Measurements from ENCODE around the gene CAMTA1. TPM values are rescaled to one million over a fixed set of nuclear protein-coding genes. Genes with fewer than 3 reads are reported as not detected.

Gene CAMTA1
- total RNA-seq, 3 donors from 2014 or later, result 73.4 to 114 (median 82.6) TPM

DNA sequence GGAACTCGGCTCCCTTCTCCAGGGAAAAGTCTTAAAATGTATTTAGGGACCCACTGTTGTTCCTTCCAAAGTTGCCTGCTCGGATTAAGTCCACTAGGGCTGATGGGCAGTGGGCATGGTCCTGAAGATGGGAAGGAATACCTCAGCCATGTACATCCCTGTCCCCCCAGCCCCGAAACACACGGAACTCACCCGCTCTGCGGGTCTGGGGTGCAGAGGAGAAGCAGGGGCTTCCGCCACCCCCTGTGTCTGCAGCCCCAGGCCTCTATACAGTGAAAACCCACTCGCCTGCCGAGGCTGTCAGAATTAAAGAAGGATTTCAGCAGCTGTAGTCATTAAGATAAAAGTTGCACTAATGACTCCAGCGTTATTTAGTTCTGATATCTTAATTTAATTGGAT lies 773.2 kb downstream of the CAMTA1 start:
- TF ChIP-seq, protein P1, sequence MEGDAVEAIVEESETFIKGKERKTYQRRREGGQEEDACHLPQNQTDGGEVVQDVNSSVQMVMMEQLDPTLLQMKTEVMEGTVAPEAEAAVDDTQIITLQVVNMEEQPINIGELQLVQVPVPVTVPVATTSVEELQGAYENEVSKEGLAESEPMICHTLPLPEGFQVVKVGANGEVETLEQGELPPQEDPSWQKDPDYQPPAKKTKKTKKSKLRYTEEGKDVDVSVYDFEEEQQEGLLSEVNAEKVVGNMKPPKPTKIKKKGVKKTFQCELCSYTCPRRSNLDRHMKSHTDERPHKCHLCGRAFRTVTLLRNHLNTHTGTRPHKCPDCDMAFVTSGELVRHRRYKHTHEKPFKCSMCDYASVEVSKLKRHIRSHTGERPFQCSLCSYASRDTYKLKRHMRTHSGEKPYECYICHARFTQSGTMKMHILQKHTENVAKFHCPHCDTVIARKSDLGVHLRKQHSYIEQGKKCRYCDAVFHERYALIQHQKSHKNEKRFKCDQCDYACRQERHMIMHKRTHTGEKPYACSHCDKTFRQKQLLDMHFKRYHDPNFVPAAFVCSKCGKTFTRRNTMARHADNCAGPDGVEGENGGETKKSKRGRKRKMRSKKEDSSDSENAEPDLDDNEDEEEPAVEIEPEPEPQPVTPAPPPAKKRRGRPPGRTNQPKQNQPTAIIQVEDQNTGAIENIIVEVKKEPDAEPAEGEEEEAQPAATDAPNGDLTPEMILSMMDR (IDR thresholded peaks at IDR 0.05), result no peak
- intact Hi-C loops (cut with DNase I, micrococcal nuclease), result no loop called here
- Histone ChIP-seq H3K4me1 (ENCODE audit: low read depth) (no peaks in the 10 kb centered on the region), H3K9me3 (no peaks in the 10 kb centered on the region), H3K4me3 (no peak overlapping the region), H3K36me3 (ENCODE audit: low read depth) (no peaks in the 10 kb centered on the region)
- no peak for ATAC-seq
- DNase-seq, result peak in 1 of 3 donors; percentile 7

DNA sequence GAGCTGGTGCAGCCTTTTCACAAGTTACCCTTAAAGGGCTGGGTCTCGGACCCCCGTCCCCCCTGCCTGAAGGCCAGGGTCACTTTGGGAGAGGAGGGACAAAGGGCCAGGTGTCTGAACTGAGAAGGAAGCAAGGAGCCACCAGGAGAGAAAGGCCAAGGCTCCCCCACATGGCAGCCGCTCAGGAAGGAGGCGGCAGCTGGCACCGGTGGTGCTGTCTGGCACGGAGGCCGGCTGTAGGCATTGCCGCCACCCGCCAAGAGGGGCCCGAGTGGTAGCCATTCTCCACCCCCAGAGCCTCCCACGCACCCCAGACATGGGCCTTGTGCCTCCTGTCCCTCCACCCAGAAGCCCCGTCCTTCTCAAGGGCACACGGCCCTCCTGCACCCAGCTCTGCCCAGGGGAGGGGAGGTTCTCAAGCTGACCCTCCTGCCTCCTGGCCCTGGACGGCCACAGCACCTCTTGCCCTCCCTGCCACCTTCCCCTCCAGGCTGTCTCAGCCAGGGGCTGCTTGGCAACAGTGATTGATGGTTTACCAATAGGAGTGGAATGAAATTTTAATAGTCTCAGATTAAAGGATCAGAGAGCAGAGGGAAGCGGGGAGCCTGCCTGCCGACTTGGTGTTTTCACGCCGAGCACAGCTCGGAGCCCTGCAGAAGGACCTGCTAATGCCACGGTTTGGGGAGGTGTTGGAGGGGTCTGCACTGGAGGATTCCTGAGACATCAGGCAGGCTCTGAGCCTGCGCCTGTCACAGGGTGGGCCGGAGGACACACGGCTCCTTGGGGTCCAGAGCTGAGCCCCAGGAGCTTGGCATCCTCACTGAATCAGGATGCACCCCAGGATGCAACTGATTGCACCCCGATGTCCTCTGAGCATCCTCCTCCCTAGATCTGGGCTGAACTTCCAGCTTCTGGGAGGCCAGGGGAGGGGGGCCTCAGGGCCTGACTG lies 773.9 kb downstream of the CAMTA1 start:
- H3K9me3 ChIP-seq, result no peaks in the 10 kb centered on the region
- no peaks in the 10 kb centered on the region for H3K4me1 ChIP-seq (ENCODE audit: low read depth)
- TF ChIP-seq, protein P1 (IDR thresholded peaks at IDR 0.05), result no peak
- intact Hi-C loops (cut with DNase I, micrococcal nuclease), result no loop called here
- H3K4me3 ChIP-seq, result no peak overlapping the region
- DNase-seq (peak in 2 of 3 donors; percentile 10 to 43), ATAC-seq (no peak)
- H3K36me3 ChIP-seq (ENCODE audit: low read depth), result no peaks in the 10 kb centered on the region

DNA sequence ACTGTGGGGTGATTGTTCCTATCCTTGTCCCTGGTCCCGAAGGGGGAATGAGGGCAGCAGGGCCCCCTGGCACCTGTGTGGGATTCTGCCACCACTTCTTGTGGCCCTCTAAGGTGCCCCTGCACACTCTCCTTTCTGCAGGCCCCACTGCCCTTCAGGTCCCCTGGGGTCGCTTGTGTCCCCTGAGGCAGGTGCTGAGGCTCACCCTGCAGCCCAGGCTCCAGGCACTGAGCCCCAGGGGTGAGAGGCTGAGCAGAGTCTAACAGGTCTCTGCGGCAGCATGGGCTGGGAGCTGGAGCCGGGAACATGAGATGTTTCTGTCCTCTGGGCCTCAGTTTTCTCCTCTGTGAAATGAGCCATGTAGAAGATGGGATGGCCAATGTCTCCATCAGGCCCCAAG lies 774.9 kb downstream of the CAMTA1 start:
- peak in 1 of 3 donors; percentile 17 for DNase-seq
- Histone ChIP-seq H3K36me3 (ENCODE audit: low read depth) (no peaks in the 10 kb centered on the region), H3K4me3 (no peak overlapping the region), H3K9me3 (no peaks in the 10 kb centered on the region), H3K4me1 (ENCODE audit: low read depth) (no peaks in the 10 kb centered on the region)
- intact Hi-C loops (cut with DNase I, micrococcal nuclease), result no loop called here
- ATAC-seq, result no peak
- TF ChIP-seq, protein P1 (IDR thresholded peaks at IDR 0.05), result no peak

DNA sequence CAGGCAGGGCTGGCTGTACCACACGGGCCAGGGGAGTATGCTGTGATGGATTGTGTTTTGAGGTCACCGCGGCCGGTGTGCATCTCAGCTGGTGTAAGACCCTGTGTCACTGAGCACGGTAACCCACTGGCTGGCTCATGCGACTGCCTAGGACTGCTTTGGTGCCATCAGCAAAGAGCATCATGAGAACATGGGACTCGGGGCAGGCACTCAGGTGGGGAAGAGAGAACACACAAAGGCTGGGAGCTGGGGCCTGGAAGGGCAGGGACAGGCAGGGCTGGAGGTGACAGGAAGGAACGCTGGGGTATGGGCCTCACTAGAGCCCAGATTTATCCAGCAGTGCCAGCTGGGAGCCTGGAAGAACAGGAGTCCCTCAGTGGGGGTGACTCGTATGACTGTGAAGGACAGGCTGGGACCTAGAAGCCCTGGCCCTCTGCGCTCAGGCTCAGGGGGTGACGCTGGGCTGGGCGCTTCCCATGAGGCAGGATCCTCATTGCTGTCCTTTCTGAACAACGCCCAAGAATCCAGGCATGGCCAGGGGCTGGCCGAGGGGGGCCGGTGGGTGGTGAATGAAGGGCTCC lies 775.4 kb downstream of the CAMTA1 start:
- intact Hi-C loops (cut with DNase I, micrococcal nuclease), result no loop called here
- Histone ChIP-seq H3K9me3 (no peaks in the 10 kb centered on the region), H3K4me1 (ENCODE audit: low read depth) (no peaks in the 10 kb centered on the region), H3K4me3 (no peak overlapping the region), H3K36me3 (ENCODE audit: low read depth) (no peaks in the 10 kb centered on the region)
- TF ChIP-seq, protein P1 (IDR thresholded peaks at IDR 0.05), result no peak
- ATAC-seq (no peak), DNase-seq (peak in 2 of 3 donors; percentile 14 to 29)

DNA sequence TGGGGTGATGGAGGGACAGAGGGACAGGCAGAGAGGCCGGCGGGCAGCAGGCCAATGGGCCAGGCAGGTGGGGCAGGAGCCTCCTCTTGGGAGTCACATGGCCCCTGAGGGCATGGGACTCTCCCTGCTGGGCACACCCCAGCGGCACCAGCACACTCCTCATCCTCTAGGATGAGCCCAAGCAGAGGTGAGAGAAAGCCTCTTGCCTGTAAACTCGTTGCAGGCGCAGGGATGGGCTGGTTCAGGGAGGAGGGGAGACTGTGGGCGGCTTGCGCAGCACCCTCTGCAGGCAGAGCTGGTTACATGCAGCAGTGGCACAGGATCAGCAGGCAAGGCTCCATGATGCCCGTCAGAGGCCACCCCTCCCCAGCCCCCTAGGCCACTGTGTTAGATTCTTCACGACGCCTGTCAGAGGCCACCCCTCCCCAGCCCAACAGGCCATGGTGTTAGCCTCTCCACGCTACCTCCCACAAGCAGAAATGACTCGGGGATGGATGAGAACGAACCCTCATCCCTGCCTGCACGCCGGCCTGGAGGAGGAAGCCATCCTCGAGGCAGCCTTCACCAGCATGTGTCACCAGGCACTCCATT lies 776.2 kb downstream of the CAMTA1 start:
- Histone ChIP-seq H3K9me3 (no peaks in the 10 kb centered on the region), H3K4me1 (ENCODE audit: low read depth) (no peaks in the 10 kb centered on the region), H3K4me3 (no peak overlapping the region), H3K36me3 (ENCODE audit: low read depth) (no peaks in the 10 kb centered on the region)
- TF ChIP-seq, protein P1 (IDR thresholded peaks at IDR 0.05), result no peak
- DNase-seq, result peak in 2 of 3 donors; percentile 31 to 34
- ATAC-seq, result peak; percentile 65
- intact Hi-C loops (cut with DNase I, micrococcal nuclease), result no loop called here

Data from mucosa of descending colon (tissue), 3 donors.